Hepatocyte (in vitro differentiated cells): ENCODE data around the gene ZBTB20. TPM values are rescaled to one million over a fixed set of nuclear protein-coding genes. Genes with fewer than 3 reads are reported as not detected.

Experiments used
- DNase-seq: peaks from one replicate; pipeline ENCODE4 v3.0.0-alpha.2; 2016; ENCODE audit warnings: low spot score
- H2AFZ ChIP-seq: fragments of 200-600 bp; sonication (generic); 2 replicates; pipeline ENCODE4 v1.6.0; 2016; ENCODE audit warnings: antibody characterized with exemption, mild to moderate bottlenecking
- H3K27ac ChIP-seq: fragments of 200-600 bp; sonication (generic); 2 replicates; pipeline ENCODE4 v1.5.1; 2016; ENCODE audit warnings: mild to moderate bottlenecking
- H3K27me3 ChIP-seq: fragments of 200-600 bp; sonication (generic); 2 replicates; pipeline ENCODE4 v1.6.1; 2016
- H3K36me3 ChIP-seq: fragments of 200-600 bp; sonication (generic); replicated peaks from 2 replicates; pipeline ENCODE4 v1.5.1; 2016; ENCODE audit warnings: low read depth; ENCODE audit not compliant: insufficient read depth
- H3K4me1 ChIP-seq: fragments of 200-600 bp; sonication (generic); 2 replicates; pipeline ENCODE4 v1.5.1; 2016; ENCODE audit warnings: mild to moderate bottlenecking, moderate library complexity; ENCODE audit not compliant: insufficient read depth
- H3K4me2 ChIP-seq: fragments of 200-600 bp; sonication (generic); 2 replicates; pipeline ENCODE4 v1.6.0; 2016
- H3K4me3 ChIP-seq: fragments of 200-600 bp; sonication (generic); 2 replicates; pipeline ENCODE4 v1.5.1; 2016; ENCODE audit warnings: mild to moderate bottlenecking
- H3K79me2 ChIP-seq: fragments of 200-600 bp; sonication (generic); 2 replicates; pipeline ENCODE4 v1.6.0; 2017; ENCODE audit warnings: mild to moderate bottlenecking
- H3K9me2 ChIP-seq: fragments of 200-600 bp; sonication (generic); replicated peaks from 2 replicates; pipeline ENCODE4 v1.6.0; 2017; ENCODE audit warnings: mild to moderate bottlenecking; ENCODE audit not compliant: insufficient read depth
- H3K9me3 ChIP-seq: fragments of 200-600 bp; sonication (generic); 2 replicates; pipeline ENCODE4 v1.5.1; 2016; ENCODE audit warnings: low read depth, mild to moderate bottlenecking
- H4K20me1 ChIP-seq: fragments of 200-600 bp; sonication (generic); 2 replicates; pipeline ENCODE4 v1.6.0; 2016; ENCODE audit warnings: mild to moderate bottlenecking; ENCODE audit not compliant: insufficient read depth, poor library complexity, severe bottlenecking
- EZH2 ChIP-seq: fragments of 200-600 bp; sonication (generic); IDR thresholded peaks from 2 replicates; pipeline ENCODE4 v1.6.1; 2016; ENCODE audit warnings: antibody characterized with exemption, mild to moderate bottlenecking, borderline replicate concordance
- EZH2phosphoT487 ChIP-seq: fragments of 200-600 bp; sonication (generic); IDR thresholded peaks from one replicate; pipeline ENCODE4 v1.6.1; 2018; ENCODE audit warnings: antibody characterized with exemption, mild to moderate bottlenecking, low read depth, moderate library complexity; ENCODE audit not compliant: unreplicated experiment, severe bottlenecking
- WGBS: methylation state at CpG from one replicate; pipeline ENCODE4 v1.1.6; 2016; ENCODE audit warnings: low lambda C conversion rate; ENCODE audit errors: missing lambda C conversion rate; 5-methylcytosine and 5-hydroxymethylcytosine counted together
- polyA plus RNA-seq: library from polyadenylated mRNA; unstranded; fragments of >200 nt; fragmentation: Nextera tagmentation; extraction: Ambion mirVana; gene quantifications from 2 replicates; pipeline ENCODE4 v1.2.1, GENCODE V29; 2016
- total RNA-seq: library from RNA; depleted of rRNA; stranded (reverse); fragments of >200 nt; gene quantifications from 2 replicates; pipeline ENCODE4 v1.2.3, GENCODE V29; 2014
- TF ChIP-seq, protein P1 (sequence below): fragments of 200-600 bp; sonication (generic); IDR thresholded peaks from 2 replicates; pipeline ENCODE4 v1.5.1; 2016; ENCODE audit warnings: antibody characterized with exemption, mild to moderate bottlenecking; ENCODE audit not compliant: poor library complexity

The ZBTB20 gene
- total and polyA plus RNA-seq, 2 experiments from 2014 or later = 25.8 to 28.0 TPM

DNA sequence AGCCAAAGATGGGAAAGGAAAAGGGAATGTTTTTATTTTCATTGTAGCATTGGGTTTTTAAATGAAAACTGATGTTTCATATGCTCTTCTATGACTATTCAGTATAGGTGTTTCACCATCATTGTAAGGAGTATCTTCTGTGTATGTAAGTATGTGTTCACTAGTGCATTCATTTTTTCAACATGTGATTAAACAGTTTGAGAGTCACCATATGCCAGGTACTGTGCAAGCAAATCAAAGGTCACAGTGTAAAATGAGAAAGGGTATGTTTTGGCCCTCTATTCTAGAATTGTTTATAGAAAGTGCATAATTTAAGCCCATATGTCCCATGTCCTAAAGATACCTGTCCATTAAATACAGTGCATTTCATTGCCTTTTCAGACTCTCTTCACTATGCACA is 207.2 kb downstream of the ZBTB20 start:
- no peaks in the 10 kb centered on the region for H4K20me1 ChIP-seq
- no peak for DNase-seq
- H3K27me3 ChIP-seq = no peaks in the 10 kb centered on the region
- no peaks in the 10 kb centered on the region for H3K79me2 ChIP-seq
- H3K9me3 ChIP-seq = no peaks in the 10 kb centered on the region
- no peaks in the 10 kb centered on the region for H3K4me1 ChIP-seq
- no peak overlapping the region for H3K4me3 ChIP-seq
- H3K27ac ChIP-seq = no peak overlapping the region
- H3K4me2 ChIP-seq = no peak overlapping the region
- no peaks in the 10 kb centered on the region for H3K36me3 ChIP-seq
- no peak overlapping the region for H2AFZ ChIP-seq
- H3K9me2 ChIP-seq = no peaks in the 10 kb centered on the region
- TF ChIP-seq EZH2 (no peak), EZH2phosphoT487 (no peak)

GRCh38 chr3:114933407-114933806 is 213.7 kb downstream of the ZBTB20 start:
- H4K20me1 ChIP-seq = no peaks in the 10 kb centered on the region
- no peak for DNase-seq
- no peak overlapping the region for H3K27ac ChIP-seq
- H3K4me3 ChIP-seq = no peak overlapping the region
- H3K27me3 ChIP-seq = no peaks in the 10 kb centered on the region
- H3K4me2 ChIP-seq = no peak overlapping the region
- no peaks in the 10 kb centered on the region for H3K9me2 ChIP-seq
- no peaks in the 10 kb centered on the region for H3K79me2 ChIP-seq
- no peaks in the 10 kb centered on the region for H3K9me3 ChIP-seq
- no peaks in the 10 kb centered on the region for H3K4me1 ChIP-seq
- H2AFZ ChIP-seq = no peak overlapping the region
- no peaks in the 10 kb centered on the region for H3K36me3 ChIP-seq
- TF ChIP-seq EZH2 (no peak), EZH2phosphoT487 (no peak)
- TF ChIP-seq, protein P1, sequence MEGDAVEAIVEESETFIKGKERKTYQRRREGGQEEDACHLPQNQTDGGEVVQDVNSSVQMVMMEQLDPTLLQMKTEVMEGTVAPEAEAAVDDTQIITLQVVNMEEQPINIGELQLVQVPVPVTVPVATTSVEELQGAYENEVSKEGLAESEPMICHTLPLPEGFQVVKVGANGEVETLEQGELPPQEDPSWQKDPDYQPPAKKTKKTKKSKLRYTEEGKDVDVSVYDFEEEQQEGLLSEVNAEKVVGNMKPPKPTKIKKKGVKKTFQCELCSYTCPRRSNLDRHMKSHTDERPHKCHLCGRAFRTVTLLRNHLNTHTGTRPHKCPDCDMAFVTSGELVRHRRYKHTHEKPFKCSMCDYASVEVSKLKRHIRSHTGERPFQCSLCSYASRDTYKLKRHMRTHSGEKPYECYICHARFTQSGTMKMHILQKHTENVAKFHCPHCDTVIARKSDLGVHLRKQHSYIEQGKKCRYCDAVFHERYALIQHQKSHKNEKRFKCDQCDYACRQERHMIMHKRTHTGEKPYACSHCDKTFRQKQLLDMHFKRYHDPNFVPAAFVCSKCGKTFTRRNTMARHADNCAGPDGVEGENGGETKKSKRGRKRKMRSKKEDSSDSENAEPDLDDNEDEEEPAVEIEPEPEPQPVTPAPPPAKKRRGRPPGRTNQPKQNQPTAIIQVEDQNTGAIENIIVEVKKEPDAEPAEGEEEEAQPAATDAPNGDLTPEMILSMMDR = no peak
- WGBS = 91% methylated on average over 1 of the region's 1 CpG

GRCh38 chr3:114929971-114930732 is 216.9 kb downstream of the ZBTB20 start:
- H2AFZ ChIP-seq = no peak overlapping the region
- TF ChIP-seq, protein P1 = no peak
- no peak for TF ChIP-seq EZH2phosphoT487
- no peak for TF ChIP-seq EZH2
- H3K79me2 ChIP-seq = no peaks in the 10 kb centered on the region
- H3K9me3 ChIP-seq = no peaks in the 10 kb centered on the region
- no peak overlapping the region for H3K4me3 ChIP-seq
- H3K27ac ChIP-seq = no peak overlapping the region
- H3K27me3 ChIP-seq = no peaks in the 10 kb centered on the region
- H4K20me1 ChIP-seq = no peaks in the 10 kb centered on the region
- no peaks in the 10 kb centered on the region for H3K4me1 ChIP-seq
- H3K36me3 ChIP-seq = no peaks in the 10 kb centered on the region
- H3K4me2 ChIP-seq = no peak overlapping the region
- WGBS = 94% methylated on average over 21 of the region's 21 CpGs
- H3K9me2 ChIP-seq = no peaks in the 10 kb centered on the region
- no peak for DNase-seq

GRCh38 chr3:114928989-114929640 is 218.0 kb downstream of the ZBTB20 start:
- TF ChIP-seq EZH2phosphoT487 (no peak), EZH2 (no peak)
- TF ChIP-seq, protein P1 = no peak
- no peak overlapping the region for H3K27ac ChIP-seq
- H2AFZ ChIP-seq = no peak overlapping the region
- no peaks in the 10 kb centered on the region for H3K4me1 ChIP-seq
- H3K4me2 ChIP-seq = no peak overlapping the region
- H3K36me3 ChIP-seq = no peaks in the 10 kb centered on the region
- H4K20me1 ChIP-seq = no peaks in the 10 kb centered on the region
- DNase-seq = no peak
- H3K27me3 ChIP-seq = no peaks in the 10 kb centered on the region
- H3K9me3 ChIP-seq = no peaks in the 10 kb centered on the region
- 95% methylated on average over 2 of the region's 2 CpGs for WGBS
- no peak overlapping the region for H3K4me3 ChIP-seq
- H3K9me2 ChIP-seq = no peaks in the 10 kb centered on the region
- H3K79me2 ChIP-seq = no peaks in the 10 kb centered on the region
